Left lung (tissue), 10 donors: ENCODE results near the gene PTK7. TPM values are rescaled to one million over a fixed set of nuclear protein-coding genes. Genes with fewer than 3 reads are reported as not detected.
A peak's percentile ranks its signal among the peaks of the same experiment; 100 is the strongest.

Experiments
- ATAC-seq: fragments of 200-7000 bp; cut with Tn5 transposase; one replicate; pipeline ENCODE4 v1.9.1; 2020; ENCODE audit warnings: moderate library complexity
- DNase-seq, 4 donors: peaks; one replicate each; pipeline ENCODE4 v3.0.0-alpha.2; 2013 to 2020
- H3K27ac ChIP-seq, 2 donors: fragments of 200-600 bp; sonication (generic) in 1 of 2; one replicate each; pipeline versions ENCODE4 v1.5.0 to v1.8.0; 2020 to 2021
- H3K27me3 ChIP-seq, 2 donors: fragments of 200-600 bp; sonication (generic) in 1 of 2; one replicate each; pipeline versions ENCODE4 v1.5.0 to v1.8.0; 2020 to 2021
- H3K36me3 ChIP-seq, 2 donors: fragments of 200-600 bp; sonication (generic) in 1 of 2; one replicate each; pipeline versions ENCODE4 v1.5.0 to v1.8.0; 2020 to 2021
- H3K4me1 ChIP-seq, 2 donors: fragments of 200-600 bp; one replicate each; pipeline ENCODE4 v1.8.0; 2021
- H3K4me3 ChIP-seq, 2 donors: fragments of 200-600 bp; sonication (generic) in 1 of 2; one replicate each; pipeline versions ENCODE4 v1.5.0 to v1.8.0; 2020 to 2021; ENCODE audit warnings: mild to moderate bottlenecking in 1 of 2
- H3K9me3 ChIP-seq, 2 donors: fragments of 200-600 bp; sonication (generic) in 1 of 2; one replicate each; pipeline versions ENCODE4 v1.5.0 to v1.8.0; 2020 to 2021
- CTCF ChIP-seq, 2 donors: fragments of 200-600 bp; sonication (generic) in 1 of 2; IDR thresholded peaks; one replicate each; pipeline versions ENCODE4 v1.5.0 to v1.8.0; 2021; ENCODE audit warnings: antibody characterized with exemption in 2 of 2
- intact Hi-C, 2 donors: fragments of 100-400 bp; cut with DNase I; formaldehyde crosslinking; loops; one replicate each; pipeline versions ENCODE4 v1.11.2 to v1.14.2; 2022
- polyA plus RNA-seq, 6 donors: library from polyadenylated mRNA; unstranded; fragments of 120-200 nt; gene quantifications; one replicate each; pipeline ENCODE4 v1.2.1, GENCODE V29; 2013; ENCODE audit not compliant: insufficient read length in 6 of 6
- total RNA-seq, 2 donors: library from RNA; stranded (reverse); fragmentation: NEBNext Ultra II Directional; extraction: Animal tissue kit (Norgen Biotek cat#: 25700); gene quantifications; one replicate each; pipeline ENCODE4 v1.2.1, GENCODE V29; 2021
- donor health status: DM: no; HTN: yes; CAD: no.
- donor health status: DM: no; HTN: no; CAD: no.

PTK7 gene
- total and polyA plus RNA-seq, 8 donors, result 89.2 to 312 (median 284) TPM

GRCh38 chr6:43082806-43083655 is 6.9 kb downstream of the PTK7 start:
- H3K36me3 ChIP-seq, result no peaks in the 10 kb centered on the region
- intact Hi-C loops, result no loop called here
- peak overlapping the region in 1 of 2 donors; percentile 13 for H3K27ac ChIP-seq
- H3K4me3 ChIP-seq, result no peak overlapping the region
- ATAC-seq, result no peak
- DNase-seq, result peak in 1 of 4 donors; percentile 79
- no peaks in the 10 kb centered on the region for H3K9me3 ChIP-seq
- peaks cover 0 to 9% of the 10 kb centered on the region in 2 donors for H3K4me1 ChIP-seq
- peaks cover 0 to 2% of the 10 kb centered on the region in 2 donors for H3K27me3 ChIP-seq
- TF ChIP-seq CTCF (IDR thresholded peaks at IDR 0.05), result no peak

GRCh38 chr6:43086022-43086658 is 10.0 kb downstream of the PTK7 start:
- no peak for TF ChIP-seq CTCF (IDR thresholded peaks at IDR 0.05)
- intact Hi-C loops, result no loop called here
- Histone ChIP-seq H3K36me3 (no peaks in the 10 kb centered on the region), H3K4me1 (peaks cover 4 to 26% of the 10 kb centered on the region in 2 donors), H3K27me3 (no peaks in the 10 kb centered on the region), H3K9me3 (no peaks in the 10 kb centered on the region), H3K27ac (no peak overlapping the region), H3K4me3 (no peak overlapping the region)
- ATAC-seq (no peak), DNase-seq (no peak)

GRCh38 chr6:43088654-43089056 is 12.5 kb downstream of the PTK7 start:
- peaks cover 12 to 19% of the 10 kb centered on the region in 2 donors for H3K4me1 ChIP-seq
- H3K4me3 ChIP-seq, result no peak overlapping the region
- H3K9me3 ChIP-seq, result no peaks in the 10 kb centered on the region
- peak overlapping the region; percentile 67 to 79 for H3K27ac ChIP-seq
- ATAC-seq, result no peak
- no peaks in the 10 kb centered on the region for H3K36me3 ChIP-seq
- TF ChIP-seq CTCF (IDR thresholded peaks at IDR 0.05), result no peak
- H3K27me3 ChIP-seq, result no peaks in the 10 kb centered on the region
- intact Hi-C loops, result no loop called here
- DNase-seq, result no peak

GRCh38 chr6:43089467-43089866 is 13.4 kb downstream of the PTK7 start:
- intact Hi-C loops, result no loop called here
- ATAC-seq (peak; percentile 31), DNase-seq (peak in 1 of 4 donors; percentile 43)
- Histone ChIP-seq H3K4me3 (no peak overlapping the region), H3K27ac (peak overlapping the region; percentile 67 to 79), H3K4me1 (peaks cover 19 to 23% of the 10 kb centered on the region in 2 donors), H3K27me3 (no peaks in the 10 kb centered on the region), H3K9me3 (no peaks in the 10 kb centered on the region), H3K36me3 (no peaks in the 10 kb centered on the region)
- TF ChIP-seq CTCF (IDR thresholded peaks at IDR 0.05), result no peak

- Histone ChIP-seq H3K27ac (peak overlapping the region; percentile 67 to 79), H3K36me3 (no peaks in the 10 kb centered on the region), H3K9me3 (no peaks in the 10 kb centered on the region), H3K4me1 (peaks cover 19 to 23% of the 10 kb centered on the region in 2 donors), H3K27me3 (no peaks in the 10 kb centered on the region), H3K4me3 (no peak overlapping the region)
- TF ChIP-seq CTCF (IDR thresholded peaks at IDR 0.05), result no peak
- DNase-seq, result peak in 3 of 4 donors; percentile 58 to 66 (median 60)
- intact Hi-C loops, result no loop called here
- ATAC-seq, result peak; percentile 86
These were observed 13.9 kb downstream of the PTK7 start for GRCh38 chr6:43089874-43090558.
